HuH-7.5 (cell line): ENCODE measurements around the gene LRMDA.

Source experiments
- DNase-seq: peaks from one replicate; pipeline ENCODE4 v3.0.0; 2011; ENCODE audit warnings: low spot score

Gene LRMDA

DNA sequence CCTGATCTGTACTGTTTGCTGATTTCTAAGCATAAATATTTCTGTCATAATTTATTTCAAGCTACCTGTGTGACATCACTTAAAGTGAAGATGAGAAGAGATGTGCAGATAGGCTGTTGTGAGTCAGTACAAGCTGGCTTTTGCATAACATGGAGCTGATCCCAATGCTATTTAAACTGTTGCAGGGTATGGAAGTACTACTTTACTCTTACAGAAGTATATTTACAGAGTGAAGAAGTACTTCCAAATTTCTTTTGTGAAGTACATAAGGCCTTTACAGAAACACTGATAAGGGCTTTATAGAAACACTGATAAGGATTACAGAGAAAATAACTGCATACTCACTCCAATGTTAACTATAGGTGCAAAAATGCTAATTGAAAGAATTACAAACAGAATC is 911.6 kb downstream of the LRMDA start:
- DNase-seq: no peak

- no peak for DNase-seq
These were observed 916.4 kb downstream of the LRMDA start for GRCh38 chr10:76347832-76348231.

DNA sequence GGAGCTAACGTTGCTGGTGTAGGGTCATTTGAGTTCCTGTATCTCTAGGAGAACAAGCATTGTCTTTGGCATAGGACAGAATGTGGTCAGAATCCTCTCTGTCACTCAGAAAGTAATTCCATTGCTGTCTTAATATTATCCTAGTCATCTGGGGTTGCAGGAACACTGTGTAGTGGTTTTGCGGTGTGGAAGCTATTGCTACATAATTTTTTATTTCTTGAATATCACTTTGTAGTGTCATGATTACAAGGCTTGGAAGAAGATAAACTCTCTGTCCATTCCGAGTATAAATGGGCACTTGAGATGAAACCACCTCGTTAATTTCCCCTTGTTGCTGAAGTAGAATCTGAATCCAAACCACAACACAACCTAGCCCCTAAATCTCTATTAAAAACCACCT is 919.2 kb downstream of the LRMDA start:
- no peak for DNase-seq

DNA sequence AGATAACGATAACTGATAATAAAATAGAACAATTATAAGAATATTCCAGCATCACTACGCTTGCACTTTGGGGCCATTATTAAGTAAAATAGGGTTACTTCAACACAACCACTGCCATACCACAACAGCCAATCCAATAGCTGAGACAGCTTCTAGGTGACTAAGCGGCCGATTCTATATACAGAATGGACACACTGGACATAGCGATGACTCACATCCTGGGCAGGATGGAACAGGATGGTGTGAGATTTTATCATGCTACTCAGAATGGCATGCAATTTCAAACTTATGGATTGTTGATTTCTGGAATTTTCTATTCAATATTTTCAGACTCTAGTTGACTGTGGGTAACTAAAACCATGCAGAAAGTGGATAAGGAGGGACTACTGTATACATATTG is 920.9 kb downstream of the LRMDA start:
- DNase-seq: no peak

DNA sequence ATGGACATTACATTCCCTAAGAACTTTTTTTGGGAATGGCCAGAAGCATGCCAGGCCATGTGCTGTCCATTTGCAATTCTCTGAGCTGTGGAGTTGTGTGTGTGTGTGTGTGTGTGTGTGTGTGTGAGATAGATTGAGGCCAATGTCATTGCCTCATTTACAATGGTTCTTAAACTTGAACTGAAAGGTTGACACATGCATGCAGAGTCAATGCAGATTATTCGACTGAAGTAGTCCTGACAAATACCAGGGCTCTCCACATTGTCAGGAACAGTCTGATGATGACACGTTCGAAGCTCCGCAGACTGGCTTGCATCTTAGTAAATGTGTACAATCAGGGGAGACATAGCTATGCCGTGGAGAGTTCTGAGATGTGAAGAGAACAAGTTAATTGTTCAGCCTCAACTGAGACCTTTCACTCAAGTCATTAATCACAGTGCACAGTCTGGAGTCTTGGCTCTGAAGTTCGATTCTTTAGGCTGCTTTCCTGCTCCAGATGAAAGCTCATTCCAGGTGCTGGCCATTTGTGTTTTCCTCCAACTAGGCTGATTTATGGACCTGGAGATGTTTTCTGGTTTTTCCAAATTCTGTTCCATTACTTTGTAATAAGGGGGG is 921.9 kb downstream of the LRMDA start:
- no peak for DNase-seq

DNA sequence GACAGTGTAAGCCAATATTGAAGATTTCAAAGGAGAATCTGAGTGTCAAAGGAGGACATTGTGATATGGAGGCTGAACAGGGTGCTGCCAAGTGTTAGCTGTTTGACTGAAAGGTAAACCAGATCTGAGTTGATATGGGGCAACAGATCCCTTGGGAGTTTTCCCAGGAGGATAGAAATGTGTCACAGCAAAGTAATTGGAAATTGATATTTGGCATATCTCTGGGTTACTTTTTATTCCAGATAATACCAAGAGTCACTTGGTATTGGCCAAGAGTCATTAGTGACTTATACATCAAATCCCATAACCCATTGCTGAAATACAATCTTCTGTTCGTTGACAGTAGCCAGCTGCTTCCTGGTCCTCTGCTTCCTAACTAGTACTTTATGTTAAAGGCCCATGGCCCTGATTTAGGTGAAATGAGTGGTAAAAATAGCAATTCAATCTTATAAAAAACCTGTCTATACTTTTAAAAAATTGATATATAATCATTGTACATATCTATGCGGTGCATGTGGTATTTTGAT is 922.9 kb downstream of the LRMDA start:
- no peak for DNase-seq

DNA sequence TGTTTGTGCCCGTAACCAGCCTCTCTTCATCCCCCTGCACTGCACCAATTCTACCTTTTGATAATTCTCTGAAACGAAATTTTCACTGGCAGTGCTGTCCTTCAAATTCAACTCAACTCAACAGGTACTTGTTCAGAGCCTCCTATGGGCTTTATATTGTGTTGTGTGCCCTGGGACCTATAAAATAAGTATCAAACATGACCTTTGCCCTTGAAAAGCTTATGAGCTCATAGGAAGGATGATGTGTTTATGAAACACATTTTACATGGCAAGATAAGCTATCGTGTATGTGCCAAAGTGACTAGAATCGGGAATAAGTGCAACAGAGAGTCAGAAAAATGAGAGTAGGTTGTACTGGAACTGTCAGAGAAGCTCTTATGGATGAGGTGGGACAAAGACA is 923.5 kb downstream of the LRMDA start:
- DNase-seq: no peak

DNA sequence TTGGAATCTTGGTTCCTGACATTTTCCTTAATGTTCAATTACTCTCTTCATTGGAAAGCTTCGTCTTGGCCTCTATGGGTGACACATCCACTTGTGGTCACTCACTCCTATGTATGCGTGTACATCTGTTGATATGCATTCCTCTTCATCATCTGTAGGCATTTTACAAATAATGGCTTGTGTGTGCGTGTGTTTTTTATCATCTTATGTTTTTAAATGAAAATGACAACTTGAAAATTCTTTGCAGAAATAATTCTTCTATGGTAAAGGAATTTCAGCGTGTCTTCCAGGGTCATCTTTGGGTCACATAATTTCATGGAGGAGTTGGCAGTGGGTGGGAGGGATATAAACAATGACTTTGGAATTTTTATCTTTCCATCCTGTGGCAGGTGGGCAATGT is 925.1 kb downstream of the LRMDA start:
- DNase-seq: no peak

GRCh38 chr10:76357726-76358415 is 926.4 kb downstream of the LRMDA start:
- no peak for DNase-seq

DNA sequence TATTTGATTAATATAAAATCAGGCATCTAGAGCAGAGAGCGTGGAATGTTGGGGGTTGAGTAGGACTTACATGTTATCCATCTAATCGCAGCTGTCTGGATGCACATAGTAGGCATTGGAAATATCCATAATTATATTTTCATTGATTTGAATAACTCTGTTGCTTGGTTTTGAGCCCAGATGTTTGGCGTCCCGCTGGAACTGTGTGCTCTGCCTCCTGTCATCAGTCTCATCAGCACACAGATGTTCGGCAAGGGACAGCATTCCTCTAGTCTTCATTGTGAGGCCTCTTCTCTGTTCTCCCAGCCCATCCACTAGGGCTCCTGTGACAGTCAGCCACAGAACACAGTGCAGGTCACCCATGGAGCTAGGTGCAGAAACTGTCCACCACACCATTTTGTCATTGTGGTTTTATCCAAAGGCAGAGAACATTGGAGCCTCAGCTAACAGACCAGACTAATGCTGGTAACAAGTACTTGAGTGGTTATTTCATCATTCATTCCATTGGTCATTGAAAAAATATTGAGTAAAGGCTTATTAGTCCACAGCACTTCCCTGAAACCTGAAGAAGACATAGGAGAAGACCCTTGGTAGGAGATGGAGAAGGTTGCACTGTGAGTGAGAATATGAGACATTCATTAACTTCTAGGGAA is 927.4 kb downstream of the LRMDA start:
- DNase-seq: no peak

- DNase-seq: no peak
These were observed 944.3 kb downstream of the LRMDA start for GRCh38 chr10:76375761-76376160.

DNA sequence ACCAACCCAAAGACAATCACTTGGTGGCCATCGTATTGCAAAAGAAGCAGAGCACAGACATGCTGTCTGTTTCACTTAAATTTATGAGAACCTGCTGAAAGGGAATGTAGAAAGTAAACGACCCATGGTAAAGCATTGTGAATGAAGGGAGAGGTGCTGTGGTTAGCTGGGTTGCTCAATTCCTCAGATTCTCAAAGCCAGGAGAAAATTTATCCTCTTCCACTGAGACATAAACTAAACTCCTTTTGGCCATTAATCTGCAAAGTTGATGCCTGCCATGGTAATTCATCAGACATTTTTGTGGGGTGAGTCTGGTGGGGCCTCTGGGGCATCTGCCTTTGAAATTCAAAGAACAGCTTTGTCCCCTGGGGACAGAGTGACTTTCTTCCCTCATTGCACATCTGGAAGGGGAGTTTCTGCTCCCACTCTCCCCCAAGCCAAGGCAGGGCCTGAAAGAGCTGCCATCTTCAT is 951.0 kb downstream of the LRMDA start:
- no peak for DNase-seq

DNA sequence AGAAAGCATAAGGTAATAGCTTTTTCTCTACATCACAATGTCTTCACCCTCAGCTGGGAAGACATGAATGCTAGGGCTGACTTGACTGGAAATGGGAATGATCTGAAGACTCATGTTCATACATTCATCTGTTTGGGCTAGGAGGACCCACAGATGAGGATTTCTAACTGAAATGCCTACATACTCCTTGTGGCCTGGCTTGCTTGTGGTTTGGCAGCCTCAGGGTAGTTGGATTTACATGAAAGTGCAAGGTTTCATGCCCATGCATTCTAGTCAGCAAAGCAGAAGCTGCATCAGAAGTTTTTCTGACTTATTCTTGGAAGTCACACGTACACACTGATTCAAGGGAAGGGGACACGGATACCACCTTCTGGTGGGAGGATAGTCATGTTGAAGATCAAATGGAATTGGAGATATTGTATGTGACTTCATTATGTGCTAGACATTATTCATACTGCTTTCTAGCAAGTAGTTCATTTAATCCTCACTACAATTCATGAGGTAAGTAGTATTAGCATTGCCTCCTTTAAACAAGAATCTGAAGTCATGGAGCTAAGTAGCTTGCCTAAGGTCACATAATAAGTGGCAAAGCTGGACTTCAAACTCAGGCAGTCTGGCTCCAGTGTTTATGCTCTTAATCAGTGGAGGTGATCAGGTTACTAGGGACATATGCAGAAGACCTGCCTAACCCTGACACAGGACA is 957.0 kb downstream of the LRMDA start:
- no peak for DNase-seq

DNA sequence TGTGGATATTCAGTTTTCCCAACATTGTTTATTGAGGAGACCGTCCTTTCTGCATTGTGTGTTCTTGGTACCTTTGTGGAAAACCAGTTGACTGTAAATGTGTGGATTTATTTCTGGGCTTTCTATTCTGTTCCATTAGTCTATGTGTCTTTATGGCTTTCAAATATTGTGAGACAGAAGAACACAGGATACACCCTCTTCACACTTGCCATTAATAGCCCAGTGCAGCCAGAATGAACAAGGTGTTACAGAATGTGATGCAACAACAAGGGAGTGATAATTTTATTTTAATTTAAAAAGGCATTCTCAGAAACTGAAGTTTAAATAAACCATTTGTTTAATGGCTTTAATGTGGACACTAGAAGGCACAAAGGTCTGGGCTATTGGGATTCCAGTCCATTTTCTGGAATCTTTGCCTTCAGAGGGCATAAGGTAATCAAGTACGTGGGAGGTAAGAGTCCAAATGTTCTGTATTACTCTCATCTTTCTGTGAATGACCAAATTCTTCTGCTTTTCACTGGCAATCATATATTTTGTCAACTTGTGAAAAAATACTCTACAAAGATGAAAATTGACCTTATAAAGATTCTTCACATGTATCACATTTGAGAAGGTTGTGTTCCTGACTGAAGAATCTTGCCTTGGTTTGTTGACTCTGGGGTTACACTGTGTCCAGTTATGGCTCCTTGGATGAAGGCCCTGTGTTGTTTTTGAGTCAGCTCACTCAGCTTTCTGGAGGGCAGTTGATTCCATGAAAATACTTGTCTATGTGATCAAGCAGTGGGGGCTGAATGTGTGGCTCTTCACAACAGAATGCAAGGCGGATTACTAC is 962.7 kb downstream of the LRMDA start:
- DNase-seq: no peak

- no peak for DNase-seq
These were observed 963.3 kb downstream of the LRMDA start for GRCh38 chr10:76394707-76395042.

DNA sequence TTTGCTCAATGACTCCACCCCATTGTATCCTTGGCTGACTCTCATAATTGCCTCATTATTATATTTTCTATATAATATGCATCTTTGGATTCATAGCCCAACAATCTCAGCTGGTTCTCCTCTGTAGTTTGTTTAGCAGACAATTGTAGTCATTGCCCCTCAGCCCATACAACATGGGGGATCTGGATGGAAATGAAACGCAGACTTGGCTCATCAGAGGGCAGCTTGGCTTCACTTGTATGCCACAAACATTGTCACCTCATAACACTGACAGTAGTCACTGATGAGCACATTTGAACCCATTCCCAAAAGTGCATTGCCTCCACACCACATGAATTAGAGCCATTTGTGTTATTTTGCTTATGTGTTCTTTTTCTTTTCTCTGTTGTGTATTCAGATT is 963.8 kb downstream of the LRMDA start:
- no peak for DNase-seq

GRCh38 chr10:76396134-76396533 is 964.7 kb downstream of the LRMDA start:
- DNase-seq: no peak

DNA sequence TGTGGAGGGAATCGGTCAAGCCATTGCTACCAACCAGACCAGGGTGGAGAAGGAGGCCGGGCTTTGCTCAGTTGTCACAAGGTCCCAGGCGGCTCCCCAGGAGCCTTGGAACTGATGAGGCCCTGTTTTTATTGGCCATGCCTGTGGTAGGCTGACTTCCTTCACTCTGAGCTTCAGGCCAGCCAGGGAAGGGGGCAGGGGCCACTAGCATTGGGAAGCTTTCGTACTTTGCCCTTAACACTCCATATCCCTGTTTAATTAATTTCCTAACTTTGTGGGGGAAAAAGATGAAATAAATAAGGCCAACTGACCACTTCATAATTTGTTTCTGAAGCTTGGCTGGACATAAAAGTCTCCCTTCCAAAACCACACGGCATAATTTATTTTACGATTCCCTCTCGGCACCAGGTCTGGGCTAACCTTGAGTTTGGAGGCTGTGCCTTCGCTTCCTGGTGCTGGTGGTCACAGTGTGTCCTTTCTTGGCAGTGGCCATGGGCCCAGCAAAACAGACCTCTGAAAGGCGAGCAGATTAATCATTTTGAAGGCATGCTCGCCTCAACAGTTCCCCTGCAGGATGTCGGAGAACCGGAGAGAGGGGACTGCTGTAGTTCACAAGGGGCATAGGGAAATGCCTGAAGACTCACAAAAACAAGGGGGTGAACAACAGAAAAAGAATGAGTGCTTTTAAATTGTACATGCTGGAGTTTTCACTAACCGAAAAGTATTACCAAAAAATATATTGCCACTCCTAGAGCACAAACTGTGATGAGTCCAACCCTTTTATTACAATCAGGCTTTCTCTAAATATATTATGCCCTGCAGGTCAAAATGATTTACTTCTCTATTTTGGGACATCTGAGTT is 966.0 kb downstream of the LRMDA start:
- DNase-seq: no peak

DNA sequence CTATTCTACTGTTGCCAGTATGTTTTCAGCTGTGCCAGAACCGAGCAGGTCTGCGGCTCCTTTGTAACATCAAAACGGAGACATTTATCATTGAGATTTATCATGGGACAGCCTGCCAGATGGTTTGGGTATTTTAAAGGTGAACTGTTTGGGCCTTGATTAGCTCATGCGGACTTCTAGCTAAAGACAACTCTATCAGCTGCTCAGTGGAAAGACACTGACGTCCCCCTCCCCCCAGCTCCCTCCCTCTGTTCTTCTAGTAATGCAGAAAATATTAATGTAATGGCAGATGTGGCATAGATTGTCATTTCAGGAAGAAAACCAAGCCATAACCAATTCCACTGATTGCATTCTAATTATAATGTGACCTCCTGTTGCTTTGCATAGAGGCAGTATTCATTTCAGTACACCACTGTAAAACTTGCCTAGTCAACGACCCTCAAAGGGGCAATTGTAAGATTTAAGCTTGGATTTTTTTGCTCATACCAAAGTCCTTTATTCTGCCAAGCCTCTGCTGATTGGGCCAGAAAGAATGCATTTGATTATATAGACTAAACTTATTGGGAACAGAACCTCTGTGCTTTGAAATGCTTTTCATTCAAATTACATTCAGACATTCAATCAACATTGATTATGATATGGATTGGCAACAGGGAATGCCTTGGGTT is 966.8 kb downstream of the LRMDA start:
- DNase-seq: no peak

DNA sequence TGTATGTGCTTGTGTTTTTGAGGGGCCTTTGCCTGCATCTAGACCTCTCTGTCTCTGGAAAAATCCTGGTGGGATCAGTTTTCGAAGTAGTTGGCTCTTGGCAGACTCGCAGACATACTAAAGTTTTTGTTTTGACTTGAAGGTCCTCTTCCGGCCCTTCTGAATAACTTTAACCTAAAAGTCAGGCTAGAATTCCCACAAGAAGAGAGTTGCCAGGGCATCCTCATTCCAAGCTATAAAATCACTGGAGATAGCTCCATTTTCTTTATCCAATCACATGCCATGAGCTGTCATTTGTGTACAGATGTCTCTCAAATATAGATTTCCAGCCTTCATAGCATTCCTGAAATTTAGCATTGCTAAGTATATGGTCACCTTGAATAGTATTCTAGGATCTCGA is 967.8 kb downstream of the LRMDA start:
- no peak for DNase-seq
